Muscle layer of colon (tissue), 2 donors: Measurements from ENCODE around the gene CAPN7.

Experiments used
- H3K27ac ChIP-seq: one replicate; pipeline ENCODE4 v1.7.0; 2013; ENCODE audit warnings: low read depth, mild to moderate bottlenecking, low read length, moderate library complexity
- H3K27me3 ChIP-seq, 2 donors: one replicate each; pipeline ENCODE4 v1.7.0; 2013; ENCODE audit warnings: low read length in 2 of 2, mild to moderate bottlenecking in 2 of 2; ENCODE audit not compliant: insufficient read depth in 2 of 2, control insufficient read depth in 1 of 2
- H3K36me3 ChIP-seq: one replicate; pipeline ENCODE4 v1.7.0; 2013; ENCODE audit warnings: mild to moderate bottlenecking, low read length; ENCODE audit not compliant: insufficient read depth
- H3K4me1 ChIP-seq: one replicate; pipeline ENCODE4 v1.7.0; 2013; ENCODE audit warnings: mild to moderate bottlenecking, low read length; ENCODE audit not compliant: insufficient read depth
- H3K4me3 ChIP-seq, 2 donors: one replicate each; pipeline ENCODE4 v1.7.0; 2013; ENCODE audit warnings: low read length in 2 of 2, low read depth in 1 of 2, mild to moderate bottlenecking in 1 of 2, moderate library complexity in 1 of 2
- H3K9ac ChIP-seq: one replicate; pipeline ENCODE4 v1.7.0; 2013; ENCODE audit warnings: low read length
- H3K9me3 ChIP-seq: one replicate; pipeline ENCODE4 v1.7.0; 2013; ENCODE audit warnings: mild to moderate bottlenecking, low read length
- donor health status: abdominal sarcoma.
- donor health status: Adenocarcinoma of cecum.

CAPN7 gene

DNA sequence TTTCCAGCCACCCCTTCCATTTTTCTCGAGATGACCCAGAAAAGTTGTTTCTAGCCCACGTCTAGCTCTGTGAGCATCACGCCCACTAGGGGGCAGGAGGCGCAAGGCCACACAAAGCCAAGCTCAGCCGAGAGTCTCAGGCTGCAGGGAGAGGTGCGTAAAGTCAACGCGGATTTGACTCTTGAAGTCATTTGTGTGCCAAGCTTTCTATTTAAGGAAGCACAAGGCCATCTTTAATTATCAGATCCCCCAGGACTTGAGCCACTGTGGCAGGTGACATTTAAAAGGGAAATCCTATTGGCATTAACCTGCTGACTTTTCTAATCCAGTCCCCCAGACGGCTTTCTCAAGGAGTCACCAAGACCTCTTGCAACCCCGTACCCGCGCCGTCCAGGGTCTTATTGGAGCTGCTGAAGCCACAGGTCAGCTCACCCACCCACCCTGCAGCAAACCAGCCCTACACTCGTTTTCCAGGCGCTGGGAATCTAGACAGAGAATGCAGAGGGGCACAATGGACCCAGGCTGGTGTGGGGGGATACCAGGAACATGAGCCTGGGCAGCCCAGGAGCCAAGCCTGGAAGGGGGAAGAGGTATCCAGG lies 62.1 kb downstream of the CAPN7 start:
- H3K27me3 ChIP-seq, result no peaks in the 10 kb centered on the region
- no peaks in the 10 kb centered on the region for H3K36me3 ChIP-seq
- no peak overlapping the region for H3K4me3 ChIP-seq
- peaks cover 19% of the 10 kb centered on the region for H3K4me1 ChIP-seq
- H3K9me3 ChIP-seq, result no peaks in the 10 kb centered on the region
- no peak overlapping the region for H3K27ac ChIP-seq
- no peak overlapping the region for H3K9ac ChIP-seq

GRCh38 chr3:15269091-15269989 lies 63.3 kb downstream of the CAPN7 start:
- H3K9me3 ChIP-seq, result no peaks in the 10 kb centered on the region
- peaks cover 12% of the 10 kb centered on the region for H3K4me1 ChIP-seq
- no peak overlapping the region for H3K4me3 ChIP-seq
- H3K9ac ChIP-seq, result no peak overlapping the region
- H3K27me3 ChIP-seq, result no peaks in the 10 kb centered on the region
- H3K36me3 ChIP-seq, result no peaks in the 10 kb centered on the region
- peak overlapping the region; percentile 42 for H3K27ac ChIP-seq

DNA sequence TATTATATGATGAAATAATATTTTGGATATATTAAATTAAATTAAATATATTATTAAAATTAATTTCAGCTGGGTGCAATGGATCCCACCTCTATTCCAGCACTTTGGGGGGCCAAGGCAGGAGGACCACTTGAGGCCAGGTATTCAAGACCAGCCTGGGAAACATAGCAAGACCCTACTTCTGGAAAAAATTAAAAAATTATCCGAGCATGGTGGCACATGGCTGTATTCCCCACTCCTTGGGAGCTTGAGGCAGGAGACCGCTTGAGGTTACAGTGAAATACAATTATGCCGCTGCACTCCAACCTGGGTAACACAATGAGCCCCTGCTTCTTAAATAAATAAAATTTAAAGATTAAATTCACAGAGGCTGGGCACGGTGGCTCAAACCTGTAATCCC lies 65.0 kb downstream of the CAPN7 start:
- peaks cover 16% of the 10 kb centered on the region for H3K4me1 ChIP-seq
- H3K27ac ChIP-seq, result no peak overlapping the region
- H3K4me3 ChIP-seq, result no peak overlapping the region
- H3K27me3 ChIP-seq, result no peaks in the 10 kb centered on the region
- no peaks in the 10 kb centered on the region for H3K9me3 ChIP-seq
- H3K36me3 ChIP-seq, result no peaks in the 10 kb centered on the region
- no peak overlapping the region for H3K9ac ChIP-seq

- peaks cover 16% of the 10 kb centered on the region for H3K4me1 ChIP-seq
- H3K36me3 ChIP-seq, result no peaks in the 10 kb centered on the region
- H3K9me3 ChIP-seq, result no peaks in the 10 kb centered on the region
- no peaks in the 10 kb centered on the region for H3K27me3 ChIP-seq
- H3K4me3 ChIP-seq, result no peak overlapping the region
- no peak overlapping the region for H3K9ac ChIP-seq
- H3K27ac ChIP-seq, result no peak overlapping the region
Measured at GRCh38 chr3:15271785-15272381, 65.8 kb downstream of the CAPN7 start.

GRCh38 chr3:15272426-15273196 lies 66.6 kb downstream of the CAPN7 start:
- no peak overlapping the region for H3K4me3 ChIP-seq
- no peaks in the 10 kb centered on the region for H3K27me3 ChIP-seq
- no peaks in the 10 kb centered on the region for H3K36me3 ChIP-seq
- no peaks in the 10 kb centered on the region for H3K9me3 ChIP-seq
- H3K9ac ChIP-seq, result no peak overlapping the region
- no peak overlapping the region for H3K27ac ChIP-seq
- peaks cover 16% of the 10 kb centered on the region for H3K4me1 ChIP-seq

DNA sequence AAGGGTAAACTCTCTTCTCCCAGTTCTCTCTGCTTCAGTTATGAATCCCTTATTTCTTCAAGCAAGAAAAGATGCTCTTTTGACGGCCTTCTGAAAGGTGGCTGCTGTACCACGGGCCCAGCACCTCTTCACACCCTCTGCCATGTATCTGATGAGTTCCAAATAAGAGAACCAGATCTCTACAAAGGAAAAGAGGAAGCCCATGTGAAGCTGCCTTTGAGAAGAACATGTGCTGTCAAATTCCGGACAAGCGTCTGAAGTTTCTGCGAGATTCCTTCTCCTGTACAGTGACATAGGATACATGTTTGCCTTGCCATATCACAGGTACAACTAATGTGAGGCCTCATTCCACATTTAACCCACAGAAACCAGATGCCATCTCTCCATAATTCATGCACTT lies 67.2 kb downstream of the CAPN7 start:
- Histone ChIP-seq H3K36me3 (no peaks in the 10 kb centered on the region), H3K9me3 (no peaks in the 10 kb centered on the region), H3K27me3 (no peaks in the 10 kb centered on the region), H3K4me3 (no peak overlapping the region), H3K9ac (no peak overlapping the region), H3K27ac (no peak overlapping the region), H3K4me1 (peaks cover 16% of the 10 kb centered on the region)

- Histone ChIP-seq H3K36me3 (no peaks in the 10 kb centered on the region), H3K4me3 (no peak overlapping the region), H3K9ac (no peak overlapping the region), H3K9me3 (no peaks in the 10 kb centered on the region), H3K27ac (no peak overlapping the region), H3K27me3 (no peaks in the 10 kb centered on the region), H3K4me1 (peaks cover 7% of the 10 kb centered on the region)
Measured at GRCh38 chr3:15276028-15276724, 70.1 kb downstream of the CAPN7 start.

GRCh38 chr3:15277861-15278500 lies 71.9 kb downstream of the CAPN7 start:
- H3K27ac ChIP-seq, result no peak overlapping the region
- H3K9me3 ChIP-seq, result no peaks in the 10 kb centered on the region
- no peaks in the 10 kb centered on the region for H3K36me3 ChIP-seq
- no peak overlapping the region for H3K9ac ChIP-seq
- no peak overlapping the region for H3K4me3 ChIP-seq
- peaks cover 7% of the 10 kb centered on the region for H3K4me1 ChIP-seq
- H3K27me3 ChIP-seq, result no peaks in the 10 kb centered on the region

DNA sequence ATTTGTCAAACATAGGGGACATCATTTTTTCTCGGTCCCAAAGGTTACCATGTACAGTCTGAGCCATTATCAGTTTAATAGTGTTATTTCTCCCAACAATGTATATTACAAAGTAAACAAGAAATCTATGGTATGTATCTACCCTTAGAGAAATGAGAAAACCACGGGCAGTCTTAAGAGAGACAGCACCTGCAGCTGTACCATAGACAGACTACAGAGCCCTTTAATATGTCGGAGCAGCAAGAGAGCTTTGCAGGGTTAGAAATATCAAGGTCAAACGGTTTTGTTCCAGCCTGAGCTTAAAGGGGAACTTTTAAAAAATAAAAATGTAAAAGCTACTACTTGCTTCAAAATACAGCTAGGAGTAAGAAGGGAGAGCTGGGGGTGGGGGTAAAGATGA lies 73.2 kb downstream of the CAPN7 start:
- no peaks in the 10 kb centered on the region for H3K9me3 ChIP-seq
- no peak overlapping the region for H3K4me3 ChIP-seq
- no peak overlapping the region for H3K9ac ChIP-seq
- peaks cover 7% of the 10 kb centered on the region for H3K4me1 ChIP-seq
- H3K27me3 ChIP-seq, result no peaks in the 10 kb centered on the region
- no peak overlapping the region for H3K27ac ChIP-seq
- H3K36me3 ChIP-seq, result no peaks in the 10 kb centered on the region

DNA sequence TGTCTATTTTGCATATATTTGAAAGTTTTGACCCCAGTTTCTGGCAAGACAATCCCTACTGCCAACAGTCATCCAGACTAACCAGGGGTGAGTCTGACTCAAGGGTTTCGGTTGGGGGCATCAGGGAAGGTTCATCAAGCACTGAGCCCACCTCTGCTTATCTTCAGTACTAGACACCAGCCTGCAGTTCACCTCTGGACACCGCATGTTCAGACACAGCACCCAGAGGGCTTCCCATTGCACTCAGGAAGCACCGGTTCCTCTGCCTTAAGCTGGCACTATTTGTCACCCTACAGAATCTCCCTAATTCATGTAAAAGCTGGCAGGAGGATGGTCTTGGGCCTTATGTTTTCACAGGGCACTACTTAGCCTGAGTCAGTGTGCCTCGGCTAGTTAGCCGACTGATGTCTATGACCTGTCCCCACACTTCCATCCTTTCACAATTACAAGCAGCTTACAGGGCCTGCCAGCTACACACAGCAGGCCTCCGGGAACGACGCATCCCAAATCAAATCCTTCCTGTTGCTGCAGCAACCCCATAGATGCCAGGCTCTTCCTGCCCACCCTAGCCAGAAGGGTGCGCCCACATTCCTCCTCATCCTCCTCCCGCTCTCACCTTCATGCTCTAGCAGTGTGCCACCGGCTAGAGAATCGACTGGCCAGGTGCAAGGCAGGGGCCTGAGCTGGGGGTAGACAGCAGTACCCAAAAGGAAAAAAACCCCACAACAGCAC lies 73.8 kb downstream of the CAPN7 start:
- Histone ChIP-seq H3K9ac (no peak overlapping the region), H3K9me3 (no peaks in the 10 kb centered on the region), H3K36me3 (no peaks in the 10 kb centered on the region), H3K27ac (no peak overlapping the region), H3K27me3 (no peaks in the 10 kb centered on the region), H3K4me3 (no peak overlapping the region), H3K4me1 (peaks cover 6% of the 10 kb centered on the region)
